Thyroid gland (tissue), 4 donors: Measurements from ENCODE around the gene TCF12.

Experiments
- POLR2A ChIP-seq, 2 donors: fragments of 450-650 bp; IDR thresholded peaks; one replicate each; pipeline ENCODE4 v1.6.1; 2017; ENCODE audit warnings: antibody characterized with exemption in 2 of 2, mild to moderate bottlenecking in 2 of 2, moderate library complexity in 1 of 2
- TF ChIP-seq, protein P1 (sequence below), 6 experiments: fragments of 200-600 bp in 3 of 6; fragments of 450-650 bp in 3 of 6; sonication (generic) in 3 of 6; IDR thresholded peaks; one replicate each; pipeline ENCODE4 v1.5.1; 2016 to 2019; ENCODE audit warnings: antibody characterized with exemption in 6 of 6, mild to moderate bottlenecking in 2 of 6, inconsistent platforms in 1 of 6, moderate library complexity in 1 of 6

DNA sequence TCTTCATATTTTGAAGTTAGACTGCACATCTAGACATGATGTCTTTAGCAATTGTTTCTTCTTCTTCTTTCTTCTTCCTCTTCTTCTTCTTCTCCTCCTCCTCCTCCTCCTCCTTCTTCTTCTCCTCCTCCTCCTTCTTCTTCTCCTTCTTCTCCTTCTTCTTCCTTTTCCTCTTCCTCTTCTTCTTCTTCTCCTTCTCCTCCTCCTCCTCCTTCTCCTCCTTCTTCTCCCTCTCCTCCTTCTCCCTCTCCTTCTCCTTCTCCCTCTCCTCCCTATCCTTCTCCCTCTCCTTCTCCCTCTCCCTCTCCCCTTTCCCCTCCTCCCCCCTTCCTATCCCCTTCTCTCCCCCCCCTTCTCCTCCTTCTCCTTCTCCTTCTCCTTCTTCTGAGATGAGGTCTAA, 21.9 kb downstream of the TCF12 start:
- TF ChIP-seq, protein P1, sequence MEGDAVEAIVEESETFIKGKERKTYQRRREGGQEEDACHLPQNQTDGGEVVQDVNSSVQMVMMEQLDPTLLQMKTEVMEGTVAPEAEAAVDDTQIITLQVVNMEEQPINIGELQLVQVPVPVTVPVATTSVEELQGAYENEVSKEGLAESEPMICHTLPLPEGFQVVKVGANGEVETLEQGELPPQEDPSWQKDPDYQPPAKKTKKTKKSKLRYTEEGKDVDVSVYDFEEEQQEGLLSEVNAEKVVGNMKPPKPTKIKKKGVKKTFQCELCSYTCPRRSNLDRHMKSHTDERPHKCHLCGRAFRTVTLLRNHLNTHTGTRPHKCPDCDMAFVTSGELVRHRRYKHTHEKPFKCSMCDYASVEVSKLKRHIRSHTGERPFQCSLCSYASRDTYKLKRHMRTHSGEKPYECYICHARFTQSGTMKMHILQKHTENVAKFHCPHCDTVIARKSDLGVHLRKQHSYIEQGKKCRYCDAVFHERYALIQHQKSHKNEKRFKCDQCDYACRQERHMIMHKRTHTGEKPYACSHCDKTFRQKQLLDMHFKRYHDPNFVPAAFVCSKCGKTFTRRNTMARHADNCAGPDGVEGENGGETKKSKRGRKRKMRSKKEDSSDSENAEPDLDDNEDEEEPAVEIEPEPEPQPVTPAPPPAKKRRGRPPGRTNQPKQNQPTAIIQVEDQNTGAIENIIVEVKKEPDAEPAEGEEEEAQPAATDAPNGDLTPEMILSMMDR (IDR thresholded peaks at IDR 0.05) = no peak
- no peak for TF ChIP-seq POLR2A (IDR thresholded peaks at IDR 0.05)
